Endothelial cell (in vitro differentiated cells): ENCODE measurements around the gene XRCC1. TPM values are rescaled to one million over a fixed set of nuclear protein-coding genes. Genes with fewer than 3 reads are reported as not detected.
A peak's percentile ranks its signal among the peaks of the same experiment; 100 is the strongest.

Experiments
- DNase-seq: peaks from one replicate; pipeline ENCODE4 v3.0.0; 2021; ENCODE audit warnings: low spot score
- H3K27ac Mint-ChIP-seq: one replicate; pipeline ENCODE4 v1.8.0; 2021; ENCODE audit warnings: mixed read lengths, inconsistent platforms; ENCODE audit not compliant: unreplicated experiment
- H3K27me3 Mint-ChIP-seq: one replicate; pipeline ENCODE4 v1.8.0; 2021; ENCODE audit warnings: mild to moderate bottlenecking, moderate library complexity, mixed read lengths, inconsistent platforms; ENCODE audit not compliant: unreplicated experiment
- H3K36me3 Mint-ChIP-seq: one replicate; pipeline ENCODE4 v1.8.0; 2021; ENCODE audit warnings: mild to moderate bottlenecking, low read depth, mixed read lengths, inconsistent platforms; ENCODE audit not compliant: unreplicated experiment
- H3K4me1 Mint-ChIP-seq: one replicate; pipeline ENCODE4 v1.8.0; 2021; ENCODE audit warnings: mild to moderate bottlenecking, mixed read lengths, inconsistent platforms; ENCODE audit not compliant: unreplicated experiment
- H3K4me3 Mint-ChIP-seq: one replicate; pipeline ENCODE4 v1.8.0; 2021; ENCODE audit warnings: mild to moderate bottlenecking, mixed read lengths, inconsistent platforms; ENCODE audit not compliant: unreplicated experiment
- H3K9me3 Mint-ChIP-seq: one replicate; pipeline ENCODE4 v1.8.0; 2021; ENCODE audit warnings: mixed read lengths, inconsistent platforms; ENCODE audit not compliant: unreplicated experiment
- CTCF ChIP-seq: fragments of 200-600 bp; sonication (generic); IDR thresholded peaks from one replicate; pipeline ENCODE4 v1.5.0; 2021; ENCODE audit warnings: antibody characterized with exemption; ENCODE audit not compliant: unreplicated experiment
- total RNA-seq: library from RNA; stranded (reverse); fragmentation: NEBNext Ultra II Directional; extraction: Animal tissue kit (Norgen Biotek cat#: 25700); gene quantifications from one replicate; pipeline ENCODE4 v1.2.1, GENCODE V29; 2021; ENCODE audit not compliant: unreplicated experiment

XRCC1 gene
- total RNA-seq, 1 donor from 2014 or later: 45.1 TPM

GRCh38 chr19:43546581-43546980 lies 28.7 kb downstream of the XRCC1 start:
- no peak for TF ChIP-seq CTCF
- Mint-ChIP-seq H3K36me3 (peaks cover 54% of the 10 kb centered on the region), H3K9me3 (no peaks in the 10 kb centered on the region), H3K4me1 (no peaks in the 10 kb centered on the region), H3K27me3 (peaks cover 4% of the 10 kb centered on the region), H3K4me3 (no peak overlapping the region), H3K27ac (no peak overlapping the region)
- DNase-seq: no peak

- H3K27ac Mint-ChIP-seq: no peak overlapping the region
- no peak overlapping the region for H3K4me3 Mint-ChIP-seq
- H3K9me3 Mint-ChIP-seq: no peaks in the 10 kb centered on the region
- H3K36me3 Mint-ChIP-seq: peaks cover 54% of the 10 kb centered on the region
- DNase-seq: no peak
- TF ChIP-seq CTCF: no peak
- H3K4me1 Mint-ChIP-seq: no peaks in the 10 kb centered on the region
- H3K27me3 Mint-ChIP-seq: peaks cover 3% of the 10 kb centered on the region
These were observed 29.3 kb downstream of the XRCC1 start for GRCh38 chr19:43545981-43546380.

GRCh38 chr19:43545276-43545675 lies 30.1 kb downstream of the XRCC1 start:
- no peak for TF ChIP-seq CTCF
- Mint-ChIP-seq H3K27ac (no peak overlapping the region), H3K4me3 (peak overlapping the region; percentile 14), H3K4me1 (no peaks in the 10 kb centered on the region), H3K36me3 (peaks cover 51% of the 10 kb centered on the region), H3K9me3 (no peaks in the 10 kb centered on the region), H3K27me3 (peaks cover 3% of the 10 kb centered on the region)
- no peak for DNase-seq

DNA sequence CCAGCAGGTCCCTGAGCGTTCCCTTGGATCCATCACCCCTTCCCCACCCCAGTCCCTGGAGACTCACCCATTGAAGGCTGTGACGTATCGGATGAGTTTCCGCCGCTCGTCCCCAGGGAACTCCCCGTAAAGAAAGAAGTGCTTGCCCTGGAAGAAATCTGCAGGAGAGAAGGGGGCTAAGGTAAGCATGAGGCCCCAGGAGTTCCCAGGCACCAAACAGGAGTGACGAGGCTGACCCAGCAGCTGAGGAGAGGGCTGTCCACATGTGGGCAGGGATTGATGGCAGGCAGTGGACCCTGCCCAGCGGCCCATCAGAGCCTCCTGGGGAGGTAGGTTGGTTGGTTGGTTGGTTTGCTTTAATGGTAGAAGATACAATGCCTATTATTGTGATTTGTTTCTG lies 31.2 kb downstream of the XRCC1 start:
- TF ChIP-seq CTCF: no peak

DNA sequence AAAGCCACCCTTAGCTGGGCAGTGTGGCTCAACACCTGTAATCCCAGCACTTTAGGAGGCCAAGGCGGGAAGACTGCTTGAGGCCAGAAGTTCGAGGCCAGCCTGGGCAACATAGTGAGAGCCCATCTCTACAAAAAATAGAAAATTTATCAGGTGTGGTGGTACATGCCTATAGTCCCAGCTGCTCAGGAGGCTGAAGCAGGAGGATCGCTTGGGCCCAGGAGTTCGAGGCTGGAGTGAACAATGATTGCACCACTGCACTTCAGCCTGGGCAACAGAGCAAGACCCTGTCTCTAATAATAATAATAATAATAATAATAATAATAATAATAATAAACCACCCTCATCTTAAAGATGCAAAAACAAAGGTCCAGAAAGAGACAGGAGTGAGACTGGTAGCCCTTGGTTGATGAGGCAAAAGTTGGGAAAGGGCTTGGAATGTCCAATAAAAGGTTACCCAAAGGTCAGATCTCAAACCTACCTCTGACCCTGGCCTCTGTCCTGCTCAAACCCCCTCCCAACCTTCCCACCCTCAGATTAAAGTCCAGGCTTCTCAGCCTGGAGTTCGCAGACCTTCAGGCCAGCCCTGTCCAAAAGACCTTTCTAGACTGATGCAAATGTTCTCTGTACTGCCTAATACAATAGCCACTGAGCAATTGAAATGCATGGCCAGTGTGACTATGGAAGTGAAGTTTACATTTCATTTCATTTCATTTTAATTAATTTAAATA lies 33.2 kb downstream of the XRCC1 start:
- DNase-seq: no peak
- Mint-ChIP-seq H3K36me3 (peaks cover 58% of the 10 kb centered on the region), H3K9me3 (peaks cover 6% of the 10 kb centered on the region), H3K27me3 (peaks cover 4% of the 10 kb centered on the region), H3K4me3 (peak overlapping the region; percentile 24), H3K4me1 (no peaks in the 10 kb centered on the region), H3K27ac (no peak overlapping the region)
- no peak for TF ChIP-seq CTCF

More for the DNA sequence above, 31.2 kb downstream of the XRCC1 start:
- H3K27me3 Mint-ChIP-seq: peaks cover 6% of the 10 kb centered on the region
- no peak for DNase-seq
- H3K9me3 Mint-ChIP-seq: peaks cover 4% of the 10 kb centered on the region
- no peaks in the 10 kb centered on the region for H3K4me1 Mint-ChIP-seq
- no peak overlapping the region for H3K27ac Mint-ChIP-seq
- peaks cover 55% of the 10 kb centered on the region for H3K36me3 Mint-ChIP-seq
- no peak overlapping the region for H3K4me3 Mint-ChIP-seq
